ENCODE data around the gene PTGR2.
"Not testable (repeated sequence)": the region's sequence is repeated elsewhere in the genome, so short reads cannot be mapped to it uniquely, and the experiment has no call there.

Gene PTGR2

DNA sequence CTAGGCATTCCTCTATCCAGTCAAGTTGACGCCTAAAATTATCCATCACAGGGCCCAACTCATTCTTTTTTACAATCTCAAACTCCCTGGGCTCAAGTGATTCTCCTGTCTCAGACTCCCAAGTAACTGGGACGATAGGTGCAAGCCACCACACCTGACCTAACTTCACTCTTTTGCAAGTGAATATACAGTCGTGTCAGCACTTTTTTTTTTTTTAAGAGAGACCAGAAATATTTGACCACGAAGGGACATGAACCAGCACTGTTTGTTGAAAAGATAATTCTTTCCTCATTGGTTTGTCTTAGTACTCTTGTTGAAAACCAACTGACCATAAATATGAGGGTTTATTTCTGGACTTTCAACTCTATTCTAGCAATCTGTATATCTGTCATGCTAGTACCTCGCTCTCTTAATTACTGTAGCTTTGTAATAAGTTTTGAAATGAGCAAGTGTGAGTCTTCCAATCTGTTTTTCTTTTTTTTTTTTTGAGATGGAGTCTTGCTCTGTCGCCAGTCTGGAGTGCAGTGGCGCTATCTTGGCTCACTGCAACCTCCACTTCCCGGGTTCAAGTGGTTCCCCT lies 14.0 kb downstream of the PTGR2 start:
- TF ChIP-seq, protein P1, sequence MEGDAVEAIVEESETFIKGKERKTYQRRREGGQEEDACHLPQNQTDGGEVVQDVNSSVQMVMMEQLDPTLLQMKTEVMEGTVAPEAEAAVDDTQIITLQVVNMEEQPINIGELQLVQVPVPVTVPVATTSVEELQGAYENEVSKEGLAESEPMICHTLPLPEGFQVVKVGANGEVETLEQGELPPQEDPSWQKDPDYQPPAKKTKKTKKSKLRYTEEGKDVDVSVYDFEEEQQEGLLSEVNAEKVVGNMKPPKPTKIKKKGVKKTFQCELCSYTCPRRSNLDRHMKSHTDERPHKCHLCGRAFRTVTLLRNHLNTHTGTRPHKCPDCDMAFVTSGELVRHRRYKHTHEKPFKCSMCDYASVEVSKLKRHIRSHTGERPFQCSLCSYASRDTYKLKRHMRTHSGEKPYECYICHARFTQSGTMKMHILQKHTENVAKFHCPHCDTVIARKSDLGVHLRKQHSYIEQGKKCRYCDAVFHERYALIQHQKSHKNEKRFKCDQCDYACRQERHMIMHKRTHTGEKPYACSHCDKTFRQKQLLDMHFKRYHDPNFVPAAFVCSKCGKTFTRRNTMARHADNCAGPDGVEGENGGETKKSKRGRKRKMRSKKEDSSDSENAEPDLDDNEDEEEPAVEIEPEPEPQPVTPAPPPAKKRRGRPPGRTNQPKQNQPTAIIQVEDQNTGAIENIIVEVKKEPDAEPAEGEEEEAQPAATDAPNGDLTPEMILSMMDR (IDR thresholded peaks at IDR 0.05; ENCODE audit: low read length, missing control alignments): no peak
- DNase-seq (ENCODE audit: low read depth): no peak
- no peak overlapping the region for H3K4me3 ChIP-seq (replicated peaks; ENCODE audit: low read depth, low read length)

DNA sequence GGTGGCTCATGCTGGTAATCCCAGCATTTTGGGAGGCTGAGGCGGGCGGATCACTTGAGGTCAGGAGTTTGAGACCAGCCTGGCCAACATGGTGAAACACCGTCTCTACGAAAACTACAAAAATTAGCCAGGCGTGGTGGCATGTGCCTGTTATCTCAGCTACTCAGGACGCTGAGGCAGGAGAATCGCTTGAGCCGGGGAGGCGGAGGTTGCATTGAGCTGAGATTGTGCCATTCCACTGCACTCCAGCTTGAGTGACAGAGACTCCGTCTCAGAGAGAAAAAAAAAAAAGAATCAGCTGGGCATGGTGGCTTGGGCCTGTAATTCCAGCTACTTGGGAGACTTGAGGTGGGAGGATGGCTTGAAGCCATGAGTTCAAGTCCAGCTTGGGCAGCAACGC lies 18.1 kb downstream of the PTGR2 start:
- DNase-seq (ENCODE audit: low read depth); H3K4me3 ChIP-seq (replicated peaks; ENCODE audit: low read depth, low read length): not testable (repeated sequence)

DNA sequence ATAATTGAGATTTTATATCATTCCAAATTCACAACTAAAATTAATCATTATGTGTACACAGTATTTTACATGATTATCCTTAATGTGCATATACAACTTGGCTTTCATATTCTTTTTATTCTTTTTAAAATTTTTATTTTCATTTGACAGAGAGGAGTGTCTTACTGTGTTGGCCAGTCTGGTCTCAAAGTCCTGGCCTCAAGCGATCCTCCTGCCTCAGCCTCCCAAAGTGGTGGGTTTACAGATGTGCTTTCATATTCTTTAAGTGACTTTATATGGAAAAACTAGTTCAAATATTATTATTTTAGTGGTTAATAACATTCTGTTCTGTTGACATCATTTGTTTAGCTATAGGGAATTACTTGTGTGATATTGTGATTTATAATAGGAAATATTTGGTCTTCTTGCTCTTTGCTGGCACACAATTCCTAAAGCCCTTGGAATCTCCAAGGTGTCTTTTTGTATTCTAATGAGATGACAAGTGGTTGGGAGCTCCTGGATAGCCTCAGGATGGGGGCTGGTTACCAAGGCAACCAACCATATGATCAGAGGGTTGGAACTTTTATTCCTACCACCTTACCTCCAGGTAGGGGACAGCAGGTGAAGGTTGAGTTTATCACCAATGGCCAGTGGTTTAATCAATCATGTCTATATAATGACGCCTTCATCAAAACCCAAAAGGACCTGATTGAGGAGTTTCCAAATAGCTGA lies 19.0 kb downstream of the PTGR2 start:
- TF ChIP-seq, protein P1 (IDR thresholded peaks at IDR 0.05; ENCODE audit: low read length, missing control alignments): no peak
- DNase-seq (ENCODE audit: low read depth): no peak
- H3K4me3 ChIP-seq (replicated peaks; ENCODE audit: low read depth, low read length): no peak overlapping the region

DNA sequence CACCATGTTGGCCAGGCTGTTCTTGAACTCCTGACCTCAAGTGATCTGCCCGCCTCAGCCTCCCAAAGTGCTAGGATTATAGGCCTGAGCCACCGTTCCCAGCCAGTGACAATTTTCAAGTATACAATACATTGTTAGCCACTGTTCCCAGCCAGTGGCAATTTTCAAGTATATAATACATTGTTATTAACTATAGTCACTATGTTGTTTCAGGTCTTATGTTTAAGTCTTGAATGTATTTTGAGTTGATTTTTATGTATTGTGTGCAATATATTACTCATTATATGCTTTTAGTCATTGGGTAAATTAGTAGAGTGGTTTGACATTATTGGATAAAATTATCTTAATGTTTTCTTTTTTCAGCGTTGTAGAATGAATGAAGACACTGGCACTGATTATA lies 22.0 kb downstream of the PTGR2 start:
- no peak overlapping the region for H3K4me3 ChIP-seq (replicated peaks; ENCODE audit: low read depth, low read length)
- TF ChIP-seq, protein P1 (IDR thresholded peaks at IDR 0.05; ENCODE audit: low read length, missing control alignments): no peak
- DNase-seq (ENCODE audit: low read depth): no peak

DNA sequence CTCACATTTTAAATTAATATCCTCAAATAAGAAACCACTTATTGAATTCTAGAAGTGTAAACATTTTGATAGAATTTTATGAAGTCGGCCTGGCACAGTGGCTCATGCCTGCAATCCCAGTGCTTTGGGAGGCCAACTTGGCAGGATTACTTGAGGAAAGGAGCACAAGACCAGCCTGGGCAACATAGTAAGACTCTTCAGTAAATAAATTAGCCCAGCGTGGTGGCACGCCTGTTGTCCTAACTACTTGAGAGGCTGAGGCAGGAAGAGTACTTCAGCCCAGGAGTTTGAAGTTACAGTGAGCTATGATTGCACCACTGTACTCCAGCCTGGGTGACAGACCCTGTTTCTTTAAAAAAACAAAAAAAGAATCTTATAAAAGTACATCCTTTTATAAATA lies 26.2 kb downstream of the PTGR2 start:
- no peak overlapping the region for H3K4me3 ChIP-seq (replicated peaks; ENCODE audit: low read depth, low read length)
- DNase-seq (ENCODE audit: low read depth): no peak
- TF ChIP-seq, protein P1 (IDR thresholded peaks at IDR 0.05; ENCODE audit: low read length, missing control alignments): no peak

DNA sequence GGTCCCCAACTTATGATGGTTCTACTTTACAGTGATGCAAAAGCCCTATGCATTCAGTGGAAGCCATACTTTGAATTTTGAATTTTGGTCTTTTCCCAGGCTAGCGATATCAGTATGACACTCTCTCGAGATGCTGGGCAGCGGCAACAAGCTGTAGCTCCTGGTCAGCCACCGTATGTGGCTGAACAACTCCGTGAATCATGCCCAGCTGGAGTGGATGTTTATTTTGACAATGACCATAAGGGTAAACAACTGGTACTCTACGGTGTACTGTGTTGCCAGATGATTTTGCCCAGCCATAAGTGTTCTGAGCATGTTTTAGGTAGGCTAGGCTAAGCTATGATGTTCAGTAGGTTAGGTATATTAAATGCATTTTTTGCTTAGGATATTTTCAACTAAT lies 26.8 kb downstream of the PTGR2 start:
- DNase-seq (ENCODE audit: low read depth): no peak
- H3K4me3 ChIP-seq (replicated peaks; ENCODE audit: low read depth, low read length): no peak overlapping the region
- TF ChIP-seq, protein P1 (IDR thresholded peaks at IDR 0.05; ENCODE audit: low read length, missing control alignments): no peak

DNA sequence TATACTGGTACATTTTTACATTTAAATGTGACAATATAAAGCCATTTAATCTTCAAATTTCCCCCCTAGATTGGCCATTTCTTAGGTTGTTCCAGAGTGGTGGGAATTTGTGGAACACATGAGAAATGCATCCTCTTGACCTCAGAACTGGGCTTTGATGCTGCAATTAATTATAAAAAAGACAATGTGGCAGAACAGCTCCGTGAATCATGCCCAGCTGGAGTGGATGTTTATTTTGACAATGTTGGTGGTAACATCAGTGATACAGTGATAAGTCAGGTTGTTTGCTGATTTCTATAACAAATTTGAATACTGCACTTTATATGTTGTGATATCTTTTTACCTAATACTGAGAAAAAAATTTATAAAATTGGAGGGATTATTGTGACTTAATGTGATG lies 27.4 kb downstream of the PTGR2 start:
- H3K4me3 ChIP-seq (replicated peaks; ENCODE audit: low read depth, low read length): no peak overlapping the region
- no peak for DNase-seq (ENCODE audit: low read depth)
- TF ChIP-seq, protein P1 (IDR thresholded peaks at IDR 0.05; ENCODE audit: low read length, missing control alignments): no peak
